K562 (cell line): Measurements from ENCODE around the gene UBE2L3. TPM values are rescaled to one million over a fixed set of nuclear protein-coding genes. Genes with fewer than 3 reads are reported as not detected.

Experiments
- ATF1 ChIP-seq, 2 experiments: fragments of 450-650 bp in 1 of 2; IDR thresholded peaks; 2 replicates each; pipeline ENCODE4 v1.6.1; 2016; ENCODE audit warnings: missing compliant biosample characterization in 1 of 2, missing genetic modification characterization in 1 of 2
- ETV6 ChIP-seq, 3 experiments: fragments of 150-350 bp in 1 of 3; sonication (generic) in 1 of 3; formaldehyde crosslinking in 1 of 3; IDR thresholded peaks; 2 replicates each; pipeline versions ENCODE4 v1.6.1 to v1.8.0; 2014 to 2022; ENCODE audit warnings: borderline replicate concordance in 2 of 3, low read depth in 2 of 3, antibody characterized with exemption in 1 of 3, low read length in 1 of 3, mild to moderate bottlenecking in 1 of 3, missing genetic modification reagents in 1 of 3
- HLTF ChIP-seq: fragments of 450-650 bp; IDR thresholded peaks from 2 replicates; pipeline ENCODE4 v1.6.1; 2016
- JUN ChIP-seq, 2 experiments: sonication (generic) in 1 of 2; formaldehyde crosslinking in 1 of 2; IDR thresholded peaks; 2 replicates each; pipeline versions ENCODE4 v1.6.1 to v1.8.0; 2012 to 2022; ENCODE audit warnings: borderline replicate concordance in 2 of 2, mild to moderate bottlenecking in 2 of 2, improper control_type of control experiment in 1 of 2, low read depth in 1 of 2, low read length in 1 of 2, missing genetic modification reagents in 1 of 2
- NFATC3 ChIP-seq: fragments of 450-650 bp; IDR thresholded peaks from 2 replicates; pipeline ENCODE4 v1.6.1; 2017; ENCODE audit warnings: mild to moderate bottlenecking
- NR1H2 ChIP-seq: sonication (generic); formaldehyde crosslinking; IDR thresholded peaks from 2 replicates; pipeline ENCODE4 v1.4.0; 2020; ENCODE audit warnings: mild to moderate bottlenecking, missing genetic modification reagents
- PHB2 ChIP-seq: fragments of 450-650 bp; IDR thresholded peaks from 2 replicates; pipeline ENCODE4 v1.6.1; 2017; ENCODE audit warnings: low read depth
- SMC3 ChIP-seq: conservative IDR thresholded peaks from 2 replicates; pipeline ENCODE4 v1.6.1; 2011; ENCODE audit warnings: low read depth, low read length, improper control_type of control experiment; ENCODE audit not compliant: insufficient read depth
- SP2 ChIP-seq: IDR thresholded peaks from 2 replicates; pipeline ENCODE4 v1.6.1; 2011; ENCODE audit warnings: mild to moderate bottlenecking, low read depth, low read length, moderate library complexity; ENCODE audit not compliant: poor library complexity, severe bottlenecking; ENCODE audit errors: extremely low read depth
- TEAD1 ChIP-seq, 2 experiments: fragments of 450-650 bp in 1 of 2; sonication (generic) in 1 of 2; formaldehyde crosslinking; IDR thresholded peaks; 2 replicates each; pipeline versions ENCODE4 v1.4.0 to v1.8.0; 2020 to 2022; ENCODE audit warnings: mild to moderate bottlenecking in 2 of 2, missing genetic modification reagents in 1 of 2
- ZNF124 ChIP-seq: sonication (generic); formaldehyde crosslinking; IDR thresholded peaks from 2 replicates; pipeline ENCODE4 v1.8.1; 2022; ENCODE audit warnings: missing genetic modification reagents
- ZNF224 ChIP-seq: sonication (generic); formaldehyde crosslinking; IDR thresholded peaks from 2 replicates; pipeline ENCODE4 v1.8.0; 2022; ENCODE audit warnings: mild to moderate bottlenecking, missing genetic modification reagents
- ZNF324 ChIP-seq: fragments of 250-450 bp; sonication (Bioruptor Pico); IDR thresholded peaks from 2 replicates; pipeline ENCODE4 v1.4.0; 2020; ENCODE audit warnings: mild to moderate bottlenecking
- ZNF695 ChIP-seq: fragments of 450-650 bp; formaldehyde crosslinking; IDR thresholded peaks from 2 replicates; pipeline ENCODE4 v1.4.0; 2020; ENCODE audit warnings: mild to moderate bottlenecking, moderate library complexity
- polyA plus RNA-seq, 8 experiments: library from polyadenylated mRNA; depleted of rRNA in 4 of 8; stranded (reverse) in 5 of 8; unstranded in 3 of 8; fragments of >200 nt; fragmentation: Nextera tagmentation in 2 of 8; fragmentation: Illumina TruSeq in 1 of 8; extraction: Ambion mirVana in 2 of 8; extraction: Trizol in 1 of 8; gene quantifications; 2 replicates each; pipeline versions ENCODE4 v1.2.1 to v1.2.3, GENCODE V29; 2011 to 2014; ENCODE audit warnings: inconsistent platforms in 1 of 8, missing spikeins in 1 of 8
- total RNA-seq, 7 experiments: library from RNA; depleted of rRNA in 6 of 7; stranded (reverse); fragments of >200 nt in 6 of 7; fragmentation: Illumina TruSeq in 2 of 7; extraction: Trizol in 2 of 7; gene quantifications; 2 replicates each; pipeline versions ENCODE4 v1.2.1 to v1.2.3, GENCODE V29; 2011 to 2021; ENCODE audit warnings: low replicate concordance in 1 of 7
- TF ChIP-seq, protein P1 (sequence below): sonication (generic); formaldehyde crosslinking; IDR thresholded peaks from 2 replicates; pipeline ENCODE4 v1.8.0; 2022; ENCODE audit warnings: mild to moderate bottlenecking, missing genetic modification reagents, borderline replicate concordance
- TF ChIP-seq, protein P2 (sequence below): fragments of 250-450 bp; sonication (Bioruptor Pico); IDR thresholded peaks from 2 replicates; pipeline ENCODE4 v1.5.0; 2021; ENCODE audit warnings: mild to moderate bottlenecking, moderate library complexity
- TF ChIP-seq, protein P3 (sequence below): sonication (generic); IDR thresholded peaks from 2 replicates; pipeline ENCODE4 v1.6.1; 2016

UBE2L3 gene
- total and polyA plus RNA-seq, 9 of the 15 experiments (the other 6 are each of a cell fraction or from before 2014, with no cell fraction given), result 215 to 625 (median 285) TPM

DNA sequence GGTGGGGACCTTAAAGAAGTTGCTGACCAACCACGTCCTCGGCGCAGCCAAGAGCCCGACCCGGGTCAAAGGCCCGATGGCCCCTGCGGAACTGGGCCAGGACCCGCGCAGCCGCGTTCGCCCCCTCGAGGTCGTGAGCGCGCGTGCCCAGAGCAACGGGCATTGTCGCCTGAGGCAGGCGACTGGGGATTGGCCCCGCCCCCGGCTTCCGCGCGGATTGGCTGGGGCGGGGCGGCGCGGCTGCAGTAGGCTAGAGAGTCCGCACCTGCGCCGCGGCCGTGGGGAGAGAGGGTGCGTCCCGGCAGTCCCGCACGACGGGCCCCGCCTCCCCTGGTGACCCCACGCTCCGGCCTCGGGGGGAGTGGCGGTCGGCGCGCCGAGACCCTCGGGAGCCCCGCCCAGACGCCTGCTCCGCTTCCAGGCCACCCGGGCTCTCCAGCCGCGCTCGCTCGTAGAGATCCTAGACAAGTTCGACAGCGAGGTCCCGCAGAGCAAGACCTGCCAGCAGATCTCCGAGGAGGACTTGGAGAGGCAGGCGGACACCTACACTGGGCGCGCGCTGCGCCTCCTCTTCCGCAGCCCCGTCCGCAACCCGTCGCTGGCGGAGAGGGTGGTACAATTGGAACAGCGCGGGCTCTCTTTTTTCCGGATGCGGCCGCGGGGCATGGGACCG, 90.0 kb downstream of the UBE2L3 start (continued):
- TF ChIP-seq TEAD1 (CRISPR knock-in tag; IDR thresholded peaks at IDR 0.05) (no peak), JUN (IDR thresholded peaks at IDR 0.05; ENCODE audit: borderline replicate concordance, low read depth, low read length) (peak; percentile 83), JUN (CRISPR knock-in tag; IDR thresholded peaks at IDR 0.05; ENCODE audit: borderline replicate concordance) (no peak), ZNF124 (CRISPR knock-in tag) (no peak), ETV6 (IDR thresholded peaks at IDR 0.05; ENCODE audit: borderline replicate concordance in 1 of 2, low read depth in 2 of 2, low read length in 1 of 2) (peak in 1 of 2 experiments; percentile 44; a peak in 1 of 4 replicates), ETV6 (CRISPR knock-in tag; IDR thresholded peaks at IDR 0.05; ENCODE audit: borderline replicate concordance) (no peak), ZNF324 (CRISPR knock-in tag) (no peak), ATF1 (CRISPR knock-in tag; IDR thresholded peaks at IDR 0.05) (no peak), ATF1 (tag; IDR thresholded peaks at IDR 0.05) (no peak), ZNF224 (CRISPR knock-in tag) (no peak), SP2 (peak; percentile 31), SMC3 (peak; percentile 57; the same call in 1 of the 2 replicates), HLTF (no peak), ZNF695 (CRISPR knock-in tag) (no peak), NR1H2 (CRISPR knock-in tag) (no peak), NFATC3 (no peak), PHB2 (no peak)
- TF ChIP-seq, protein P1, sequence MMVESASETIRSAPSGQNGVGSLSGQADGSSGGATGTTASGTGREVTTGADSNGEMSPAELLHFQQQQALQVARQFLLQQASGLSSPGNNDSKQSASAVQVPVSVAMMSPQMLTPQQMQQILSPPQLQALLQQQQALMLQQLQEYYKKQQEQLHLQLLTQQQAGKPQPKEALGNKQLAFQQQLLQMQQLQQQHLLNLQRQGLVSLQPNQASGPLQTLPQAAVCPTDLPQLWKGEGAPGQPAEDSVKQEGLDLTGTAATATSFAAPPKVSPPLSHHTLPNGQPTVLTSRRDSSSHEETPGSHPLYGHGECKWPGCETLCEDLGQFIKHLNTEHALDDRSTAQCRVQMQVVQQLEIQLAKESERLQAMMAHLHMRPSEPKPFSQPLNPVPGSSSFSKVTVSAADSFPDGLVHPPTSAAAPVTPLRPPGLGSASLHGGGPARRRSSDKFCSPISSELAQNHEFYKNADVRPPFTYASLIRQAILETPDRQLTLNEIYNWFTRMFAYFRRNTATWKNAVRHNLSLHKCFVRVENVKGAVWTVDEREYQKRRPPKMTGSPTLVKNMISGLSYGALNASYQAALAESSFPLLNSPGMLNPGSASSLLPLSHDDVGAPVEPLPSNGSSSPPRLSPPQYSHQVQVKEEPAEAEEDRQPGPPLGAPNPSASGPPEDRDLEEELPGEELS (CRISPR knock-in tag), result no peak
- TF ChIP-seq, protein P2, sequence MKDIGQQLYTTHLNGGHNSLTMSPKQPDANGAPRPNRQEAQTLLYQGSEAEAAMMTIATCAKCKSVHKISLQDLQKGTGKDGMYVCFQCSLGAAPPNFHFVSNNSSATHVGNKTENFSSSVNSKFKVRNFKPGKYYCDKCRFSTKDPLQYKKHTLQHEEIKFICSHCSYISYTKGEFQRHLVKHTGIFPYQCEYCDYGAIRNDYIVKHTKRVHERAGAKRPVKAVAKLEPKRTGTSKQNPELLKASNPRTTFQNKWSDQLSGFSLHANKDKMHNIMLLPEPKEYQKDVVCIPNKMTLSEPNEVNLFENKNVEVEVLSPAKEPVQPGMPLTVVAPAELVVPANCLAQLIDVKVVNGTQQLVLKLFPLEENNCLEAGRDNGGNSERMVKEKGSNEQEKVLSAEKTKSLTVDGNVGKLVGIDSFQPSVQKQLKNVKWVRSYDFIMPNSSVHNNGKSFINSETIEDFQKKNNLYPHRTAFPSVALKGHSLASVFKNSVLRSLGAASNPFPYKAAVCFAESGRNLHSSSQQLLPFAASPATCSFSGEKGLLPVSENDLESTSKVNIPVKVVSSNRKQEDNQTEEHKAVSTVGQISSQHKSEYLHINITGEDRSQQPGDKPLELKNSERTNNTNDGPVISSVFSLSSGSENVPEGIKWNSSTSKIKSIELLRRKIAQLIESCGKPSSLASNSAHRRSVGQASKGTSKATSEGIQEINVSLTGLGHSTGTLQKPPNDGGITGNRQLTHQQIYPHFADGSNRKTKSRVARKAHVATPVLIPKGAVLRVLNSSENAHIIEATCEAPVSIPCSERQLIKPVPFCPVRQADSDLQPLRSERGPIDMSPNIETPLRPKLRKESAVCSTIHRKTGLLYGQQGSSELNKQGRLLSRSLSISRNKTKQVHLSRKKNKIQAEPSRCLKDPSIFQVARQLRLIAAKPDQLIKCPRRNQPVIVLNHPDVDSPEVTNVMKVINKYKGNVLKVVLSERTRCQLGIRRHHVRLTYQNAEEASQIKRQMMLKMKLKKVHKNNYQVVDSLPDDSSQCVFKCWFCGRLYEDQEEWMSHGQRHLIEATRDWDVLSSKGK (CRISPR knock-in tag), result no peak
- TF ChIP-seq, protein P3, sequence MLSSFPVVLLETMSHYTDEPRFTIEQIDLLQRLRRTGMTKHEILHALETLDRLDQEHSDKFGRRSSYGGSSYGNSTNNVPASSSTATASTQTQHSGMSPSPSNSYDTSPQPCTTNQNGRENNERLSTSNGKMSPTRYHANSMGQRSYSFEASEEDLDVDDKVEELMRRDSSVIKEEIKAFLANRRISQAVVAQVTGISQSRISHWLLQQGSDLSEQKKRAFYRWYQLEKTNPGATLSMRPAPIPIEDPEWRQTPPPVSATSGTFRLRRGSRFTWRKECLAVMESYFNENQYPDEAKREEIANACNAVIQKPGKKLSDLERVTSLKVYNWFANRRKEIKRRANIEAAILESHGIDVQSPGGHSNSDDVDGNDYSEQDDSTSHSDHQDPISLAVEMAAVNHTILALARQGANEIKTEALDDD, result no peak
